OCI-LY3 (cell line): ENCODE results near the gene EIF5.

Experiments used
- EZH2phosphoT487 ChIP-seq: fragments of 200-600 bp; shearing (Covaris generic); IDR thresholded peaks from 2 replicates; pipeline ENCODE4 v1.6.1; 2018; ENCODE audit warnings: antibody characterized with exemption, mixed run types, low read depth
- TF ChIP-seq, protein P1 (sequence below): fragments of 200-600, 300-600 bp; sonication (generic); IDR thresholded peaks from 2 replicates; pipeline ENCODE4 v1.5.1; 2014; ENCODE audit warnings: antibody characterized with exemption, low read length, low read depth

- TF ChIP-seq, protein P1, sequence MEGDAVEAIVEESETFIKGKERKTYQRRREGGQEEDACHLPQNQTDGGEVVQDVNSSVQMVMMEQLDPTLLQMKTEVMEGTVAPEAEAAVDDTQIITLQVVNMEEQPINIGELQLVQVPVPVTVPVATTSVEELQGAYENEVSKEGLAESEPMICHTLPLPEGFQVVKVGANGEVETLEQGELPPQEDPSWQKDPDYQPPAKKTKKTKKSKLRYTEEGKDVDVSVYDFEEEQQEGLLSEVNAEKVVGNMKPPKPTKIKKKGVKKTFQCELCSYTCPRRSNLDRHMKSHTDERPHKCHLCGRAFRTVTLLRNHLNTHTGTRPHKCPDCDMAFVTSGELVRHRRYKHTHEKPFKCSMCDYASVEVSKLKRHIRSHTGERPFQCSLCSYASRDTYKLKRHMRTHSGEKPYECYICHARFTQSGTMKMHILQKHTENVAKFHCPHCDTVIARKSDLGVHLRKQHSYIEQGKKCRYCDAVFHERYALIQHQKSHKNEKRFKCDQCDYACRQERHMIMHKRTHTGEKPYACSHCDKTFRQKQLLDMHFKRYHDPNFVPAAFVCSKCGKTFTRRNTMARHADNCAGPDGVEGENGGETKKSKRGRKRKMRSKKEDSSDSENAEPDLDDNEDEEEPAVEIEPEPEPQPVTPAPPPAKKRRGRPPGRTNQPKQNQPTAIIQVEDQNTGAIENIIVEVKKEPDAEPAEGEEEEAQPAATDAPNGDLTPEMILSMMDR, result no peak
- TF ChIP-seq EZH2phosphoT487, result no peak
Measured at GRCh38 chr14:103392106-103392505, 58.1 kb downstream of the EIF5 start.
